CD1c-positive myeloid dendritic cell (primary cell): Measurements from ENCODE around the gene OR1E2.
"Not testable (repeated sequence)": the region's sequence is repeated elsewhere in the genome, so short reads cannot be mapped to it uniquely, and the experiment has no call there.

Experiments used
- DNase-seq: peaks from one replicate; pipeline ENCODE4 v3.0.0-alpha.2; 2016; ENCODE audit errors: extremely low spot score

OR1E2 gene, protein sequence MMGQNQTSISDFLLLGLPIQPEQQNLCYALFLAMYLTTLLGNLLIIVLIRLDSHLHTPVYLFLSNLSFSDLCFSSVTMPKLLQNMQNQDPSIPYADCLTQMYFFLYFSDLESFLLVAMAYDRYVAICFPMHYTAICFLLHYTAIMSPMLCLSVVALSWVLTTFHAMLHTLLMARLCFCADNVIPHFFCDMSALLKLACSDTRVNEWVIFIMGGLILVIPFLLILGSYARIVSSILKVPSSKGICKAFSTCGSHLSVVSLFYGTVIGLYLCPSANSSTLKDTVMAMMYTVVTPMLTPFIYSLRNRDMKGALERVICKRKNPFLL

DNA sequence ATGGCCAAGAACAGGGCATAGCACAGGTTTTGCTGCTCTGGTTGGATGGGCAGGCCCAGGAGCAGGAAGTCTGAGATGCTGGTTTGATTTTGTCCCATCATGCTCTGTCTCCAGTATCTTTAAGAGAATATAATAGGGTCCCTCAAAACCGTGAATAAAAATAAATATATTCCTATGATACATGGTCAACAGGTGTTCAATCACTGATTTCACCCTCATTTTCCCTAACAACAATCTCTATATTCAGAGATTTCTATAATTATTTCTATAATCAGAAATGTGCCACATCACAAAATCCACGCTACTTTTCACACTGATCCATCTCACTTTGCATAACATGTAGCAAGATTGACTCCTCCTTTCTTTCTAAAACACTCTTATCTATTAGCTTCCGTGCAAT is at the start of gene OR1E2:
OR1E2 (minus strand) TSS at position 101 of the 400 bp plus-strand sequence; CDS start at position 101, 0 bp downstream.
- DNase-seq: no peak

DNA sequence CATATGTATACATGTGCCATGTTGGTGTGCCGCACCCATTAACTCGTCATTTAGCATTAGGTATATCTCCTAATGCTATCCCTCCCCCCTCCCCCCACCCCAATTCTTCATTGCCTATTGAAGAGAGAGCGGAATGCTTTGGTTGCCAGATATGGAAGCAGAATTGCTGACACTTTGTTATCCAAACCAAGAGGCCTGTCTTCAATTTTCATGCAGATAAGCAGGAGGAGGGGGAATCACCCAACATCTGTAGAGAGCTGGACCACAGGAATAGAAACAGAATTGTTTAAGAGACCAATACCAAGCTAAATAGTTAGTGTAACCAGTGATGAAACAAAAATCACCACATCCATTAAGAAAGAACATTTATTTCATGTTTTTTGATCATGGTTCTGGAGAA is 49.2 kb upstream of the OR1E2 start:
- no peak for DNase-seq

DNA sequence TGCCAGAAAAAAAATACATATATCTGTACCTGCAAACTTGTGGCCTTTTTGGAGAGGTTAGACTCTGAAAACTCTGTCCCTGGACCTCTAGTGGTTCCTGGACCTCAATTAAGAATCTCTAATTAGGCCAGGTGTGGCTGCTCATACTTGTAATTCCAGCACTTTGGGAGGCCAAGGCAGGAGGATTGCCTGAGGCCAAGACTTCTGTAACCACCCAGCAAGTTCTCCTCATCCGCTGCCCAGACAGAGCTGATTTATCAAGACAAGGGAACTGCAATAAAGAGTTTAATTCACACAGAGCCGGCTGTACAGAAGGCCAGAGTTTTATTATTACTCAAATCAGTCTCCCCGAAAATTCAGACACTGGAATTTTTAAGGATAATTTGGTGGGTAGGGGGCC is 46.3 kb upstream of the OR1E2 start:
- no peak for DNase-seq

DNA sequence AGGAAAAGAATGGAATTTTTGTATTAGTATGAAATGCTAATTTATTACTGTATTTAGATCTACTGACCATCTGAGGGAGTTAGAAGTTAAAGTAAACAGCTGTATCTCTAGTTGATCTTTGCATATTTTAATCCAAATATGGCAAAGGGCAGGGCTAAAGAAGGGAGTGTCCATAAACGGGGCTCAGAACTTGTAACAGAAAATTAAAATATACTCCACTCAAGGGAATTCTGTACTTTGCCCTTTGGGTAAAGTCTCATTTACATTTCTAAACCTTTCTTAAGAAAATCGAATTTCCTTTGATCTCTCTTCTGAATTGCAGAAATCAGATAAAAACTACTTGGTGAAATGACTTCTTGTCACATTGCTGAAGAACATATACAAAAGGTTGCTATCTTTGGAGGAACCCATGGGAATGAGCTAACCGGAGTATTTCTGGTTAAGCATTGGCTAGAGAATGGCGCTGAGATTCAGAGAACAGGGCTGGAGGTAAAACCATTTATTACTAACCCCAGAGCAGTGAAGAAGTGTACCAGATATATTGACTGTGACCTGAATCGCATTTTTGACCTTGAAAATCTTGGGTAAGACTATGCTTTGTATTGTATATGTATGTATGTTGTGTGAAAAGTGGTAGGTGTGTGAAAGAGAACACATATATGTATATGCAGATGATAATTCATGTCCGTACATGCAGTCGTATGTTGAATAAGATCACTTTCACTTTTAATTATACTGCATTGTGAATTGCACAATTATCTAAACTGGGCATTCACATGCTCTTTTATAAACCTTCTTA is 42.4 kb upstream of the OR1E2 start, which contains the start of gene ASPA:
ASPA (plus strand) TSS at position 186 of the 799 bp plus-strand sequence; CDS start at position 349, 163 bp downstream.
- no peak for DNase-seq

DNA sequence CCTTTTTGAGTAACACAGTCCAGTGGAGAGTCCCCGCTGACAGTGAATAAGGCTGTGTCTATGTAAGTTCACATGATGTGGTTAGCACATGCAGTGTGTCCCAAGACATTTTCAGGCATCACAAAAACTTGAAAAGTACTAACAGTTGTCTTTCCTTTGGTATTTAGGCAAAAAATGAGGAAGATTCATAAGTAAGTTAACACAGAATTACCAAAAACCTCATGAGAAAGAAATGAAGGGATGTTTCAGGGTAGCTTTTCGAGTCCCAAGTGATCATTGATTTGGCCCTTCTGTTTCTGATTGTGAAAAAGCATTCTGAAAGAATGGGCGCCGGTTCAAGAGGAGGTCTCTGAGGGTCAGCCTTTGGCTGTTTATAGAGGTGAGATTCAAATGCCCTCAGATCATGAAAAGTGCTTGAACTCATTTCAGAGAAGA is 41.6 kb upstream of the OR1E2 start:
- DNase-seq: no peak

DNA sequence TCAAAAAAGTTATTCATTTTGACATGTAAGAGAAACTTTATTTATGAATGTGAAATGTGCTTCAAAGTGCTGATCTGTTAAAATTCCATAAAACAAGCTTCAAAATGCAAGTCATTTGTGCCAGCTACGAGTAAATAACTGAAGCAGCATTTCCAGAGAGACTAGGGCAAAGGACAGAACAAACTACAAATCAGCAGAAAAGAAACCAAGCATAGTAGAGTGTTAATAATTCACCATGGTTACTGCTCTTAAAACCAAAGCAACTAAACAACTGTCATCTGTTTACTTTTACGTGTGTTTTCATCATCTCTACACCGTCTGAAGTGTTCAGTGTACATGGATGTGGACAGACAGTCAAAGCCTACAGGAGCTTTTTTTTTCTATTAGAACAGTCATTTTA is 40.6 kb upstream of the OR1E2 start:
- no peak for DNase-seq

DNA sequence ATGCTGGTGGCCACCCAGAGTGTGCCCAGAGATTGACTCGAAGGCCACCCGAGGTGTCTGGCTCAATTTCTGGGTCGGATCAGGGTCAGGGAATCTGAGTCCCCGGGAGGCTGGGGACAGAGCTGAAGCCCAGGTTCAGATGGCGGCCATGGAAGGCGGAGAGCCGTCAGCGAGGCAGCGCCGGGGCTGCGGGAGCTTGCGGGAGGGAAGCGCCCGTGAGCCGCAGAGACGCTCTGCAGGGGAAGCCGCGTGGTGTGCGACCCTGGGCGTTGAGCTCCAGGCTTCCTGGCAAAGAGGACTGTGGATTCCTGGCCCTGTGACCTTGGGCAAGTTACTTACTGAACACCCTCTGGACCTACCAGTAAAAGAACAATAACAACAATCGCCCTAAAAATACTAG is 38.5 kb upstream of the OR1E2 start:
- DNase-seq: no peak

DNA sequence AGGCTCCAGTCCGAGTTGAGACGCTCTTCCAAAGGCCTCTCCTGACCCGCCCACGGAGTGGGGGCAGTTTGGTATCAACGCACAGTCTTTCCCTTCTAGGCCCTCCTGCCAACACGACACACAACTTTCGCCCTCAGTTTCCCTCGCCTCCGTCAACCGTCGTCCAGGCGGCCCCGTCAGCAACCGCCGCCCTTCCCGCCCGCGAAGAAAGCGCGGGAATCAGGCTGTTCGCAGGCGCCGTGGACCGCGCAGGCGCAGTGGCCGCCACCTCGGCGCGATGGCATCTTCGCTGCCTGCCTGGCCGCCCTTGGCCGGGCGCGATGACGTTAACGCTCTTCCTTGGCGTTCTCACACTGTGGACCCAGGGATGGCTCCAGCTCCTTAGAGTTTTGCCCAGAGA is 38.0 kb upstream of the OR1E2 start, which contains the start of gene SPATA22:
SPATA22 (minus strand) TSS at position 221 of the 400 bp plus-strand sequence. CDS start 2,494 bp downstream, outside the sequence.
- no peak for DNase-seq

DNA sequence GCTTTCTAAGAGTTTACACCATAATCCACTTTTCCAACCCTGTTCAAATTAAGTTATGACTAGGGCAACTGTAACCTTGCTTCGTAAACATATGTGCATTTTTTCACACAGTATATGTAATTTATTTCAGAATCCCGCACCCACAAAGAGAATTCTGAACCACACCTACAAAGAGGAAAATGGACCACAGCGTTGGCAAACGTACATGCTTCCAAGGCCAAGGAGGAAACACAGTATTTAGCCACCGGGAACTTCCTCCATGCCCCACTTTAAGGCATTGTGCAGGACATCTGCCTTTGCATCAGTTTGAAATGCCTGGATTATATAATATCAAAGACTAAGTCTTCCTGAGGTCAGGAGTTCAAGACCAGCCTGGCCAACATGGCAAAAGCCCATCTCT is 35.9 kb upstream of the OR1E2 start:
- no peak for DNase-seq

DNA sequence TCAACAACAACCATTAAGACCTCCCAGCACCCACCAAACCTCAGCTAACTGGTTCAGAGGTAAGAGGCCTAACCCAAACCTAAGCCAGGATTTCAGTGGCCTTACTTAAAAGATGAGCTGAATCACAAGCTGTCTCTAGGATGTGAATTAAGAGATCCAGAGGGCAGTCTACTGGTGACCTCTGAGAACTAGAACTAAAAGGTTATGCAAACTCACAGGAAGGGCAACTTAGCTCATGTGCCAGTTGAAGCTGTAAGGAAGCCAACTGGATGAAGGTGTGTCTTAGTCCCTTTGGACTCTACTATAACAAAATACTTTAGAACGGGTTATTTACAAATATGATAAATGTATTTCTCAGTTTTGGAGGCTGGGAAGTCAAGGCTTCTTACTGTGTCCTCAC is 32.7 kb upstream of the OR1E2 start:
- not testable (repeated sequence) for DNase-seq

DNA sequence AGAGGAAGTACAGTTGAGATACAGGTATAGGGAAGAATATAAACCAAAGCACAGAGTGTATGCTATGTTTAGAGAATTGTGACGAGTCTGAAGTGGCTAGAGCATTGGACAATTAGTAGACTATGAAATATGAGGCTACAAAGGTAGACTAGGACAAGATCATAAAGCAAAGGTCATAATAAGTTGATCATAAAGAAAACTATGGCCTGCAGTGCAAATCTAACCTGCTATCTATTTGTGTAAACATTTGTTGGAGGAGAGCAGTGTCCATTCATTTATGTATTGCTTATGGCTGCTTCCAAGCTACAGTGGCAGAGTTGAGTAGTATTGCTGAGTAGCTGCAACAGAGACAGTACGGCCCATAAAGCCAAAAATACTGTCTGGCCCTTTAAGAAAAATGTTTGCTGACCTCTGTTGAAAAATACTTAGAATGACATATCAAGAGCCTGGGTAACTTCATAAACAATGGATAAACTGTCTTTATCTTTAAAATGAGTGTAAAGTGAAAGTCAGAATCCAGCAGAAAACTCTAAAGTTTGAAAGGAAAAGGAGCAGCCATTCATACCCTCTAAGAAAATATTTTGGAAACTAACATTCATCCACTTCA is 14.5 kb upstream of the OR1E2 start:
- no peak for DNase-seq

DNA sequence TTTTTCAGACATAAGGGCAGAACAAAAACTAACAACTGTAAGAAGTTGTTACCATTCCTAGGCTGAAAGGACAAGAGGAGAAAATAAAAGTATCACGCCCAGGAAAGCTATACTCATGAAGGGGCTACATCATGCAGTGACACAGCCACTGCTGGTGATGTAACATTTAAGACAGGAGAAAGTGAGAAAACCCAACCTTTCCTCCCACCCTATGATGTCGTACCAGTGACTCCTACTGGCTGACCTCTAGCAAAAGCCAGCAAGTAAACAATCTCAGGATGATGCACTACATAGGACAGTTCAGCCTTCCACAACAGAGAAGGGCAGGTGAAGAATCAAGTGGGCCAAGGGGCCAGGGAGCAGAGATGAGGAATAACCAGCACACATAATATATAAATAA is 14.0 kb upstream of the OR1E2 start:
- no peak for DNase-seq

DNA sequence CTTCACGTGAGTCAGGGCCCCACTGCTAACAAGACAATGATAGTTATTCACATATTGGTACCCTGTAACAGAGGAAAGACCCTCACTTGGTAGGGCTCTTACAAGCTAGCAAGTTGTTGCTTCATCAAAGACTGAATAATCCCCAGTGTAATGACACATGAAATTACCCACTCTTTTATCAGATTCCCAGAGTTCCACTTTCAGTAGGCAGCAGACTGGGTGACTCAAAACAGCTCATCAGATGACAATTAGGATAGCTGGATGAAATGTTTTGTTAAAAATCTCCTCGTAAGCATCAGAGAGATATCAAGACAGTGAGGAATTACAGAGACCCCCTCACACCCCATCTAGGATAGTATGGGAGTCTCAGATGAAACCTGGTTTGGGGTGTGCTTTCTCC is 6.8 kb upstream of the OR1E2 start:
- DNase-seq: no peak

DNA sequence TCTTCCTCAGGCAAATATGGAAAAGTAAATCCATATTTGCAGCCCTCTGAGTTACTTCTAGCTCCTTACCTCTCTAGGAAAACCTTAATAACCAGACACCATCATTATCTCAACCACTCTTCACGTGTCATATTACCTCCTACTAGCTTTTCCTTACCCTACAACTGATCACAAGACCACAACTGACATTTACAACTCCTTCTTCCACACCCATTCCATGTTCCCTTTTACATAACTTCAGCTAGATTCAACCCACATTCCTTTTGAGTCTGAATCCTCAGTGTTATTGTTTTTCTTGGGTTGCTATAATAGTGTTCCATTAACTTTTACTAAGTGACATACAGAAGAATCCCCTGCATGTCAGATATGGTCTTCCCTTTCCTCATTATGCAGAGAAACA is 4.7 kb upstream of the OR1E2 start:
- DNase-seq: no peak

DNA sequence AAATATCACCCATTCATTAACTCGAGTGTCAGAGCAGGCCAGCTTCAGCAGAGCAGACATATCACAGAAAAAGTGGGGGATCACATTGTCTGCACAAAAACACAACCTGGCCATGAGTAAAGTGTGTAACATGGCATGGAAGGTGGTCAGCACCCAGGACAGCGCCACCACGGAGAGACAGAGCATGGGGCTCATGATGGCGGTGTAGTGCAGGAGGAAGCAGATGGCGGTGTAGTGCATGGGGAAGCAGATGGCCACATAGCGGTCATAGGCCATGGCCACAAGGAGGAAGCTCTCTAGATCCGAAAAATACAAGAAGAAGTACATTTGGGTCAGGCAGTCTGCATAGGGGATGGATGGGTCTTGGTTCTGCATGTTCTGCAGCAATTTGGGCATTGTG is 426 bp downstream of the OR1E2 start:
- DNase-seq: peak; percentile 46

DNA sequence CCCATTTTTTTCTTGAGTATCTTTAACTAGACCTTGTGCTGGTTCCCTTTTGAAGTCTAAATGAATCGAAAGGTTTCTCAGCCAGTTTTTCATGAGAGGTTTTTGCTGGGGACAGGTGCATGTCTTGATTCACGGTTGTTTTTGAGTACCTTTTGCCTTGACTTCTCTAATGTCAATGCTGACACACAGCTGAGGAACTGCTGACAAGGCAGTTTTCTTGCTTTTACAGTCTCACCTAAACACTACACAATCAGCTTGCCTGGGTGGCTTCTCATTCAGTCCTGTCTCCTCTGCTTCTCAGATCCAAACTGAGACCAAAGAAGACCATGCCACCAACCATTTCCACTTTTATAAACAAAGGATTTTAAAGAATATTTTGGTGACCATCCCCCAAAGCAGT is 15.4 kb downstream of the OR1E2 start:
- no peak for DNase-seq

DNA sequence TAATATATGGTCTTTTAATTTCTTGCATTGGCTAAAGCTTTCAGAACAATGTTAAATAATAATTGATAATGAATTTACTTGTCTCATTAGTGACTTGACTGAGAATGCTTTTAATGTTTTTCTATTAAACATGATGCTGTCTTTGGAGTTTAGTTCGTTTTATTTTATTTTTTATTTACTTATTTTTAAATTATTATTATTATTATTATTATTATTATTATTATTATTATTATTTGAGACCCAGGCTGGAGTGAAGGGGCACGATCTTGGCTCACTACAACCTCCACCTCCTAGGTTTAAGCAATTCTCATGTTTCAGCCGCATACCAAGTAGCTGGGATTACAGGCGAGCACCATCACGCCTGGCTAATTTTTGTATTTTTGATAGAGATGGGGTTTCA is 18.0 kb downstream of the OR1E2 start:
- DNase-seq: no peak

DNA sequence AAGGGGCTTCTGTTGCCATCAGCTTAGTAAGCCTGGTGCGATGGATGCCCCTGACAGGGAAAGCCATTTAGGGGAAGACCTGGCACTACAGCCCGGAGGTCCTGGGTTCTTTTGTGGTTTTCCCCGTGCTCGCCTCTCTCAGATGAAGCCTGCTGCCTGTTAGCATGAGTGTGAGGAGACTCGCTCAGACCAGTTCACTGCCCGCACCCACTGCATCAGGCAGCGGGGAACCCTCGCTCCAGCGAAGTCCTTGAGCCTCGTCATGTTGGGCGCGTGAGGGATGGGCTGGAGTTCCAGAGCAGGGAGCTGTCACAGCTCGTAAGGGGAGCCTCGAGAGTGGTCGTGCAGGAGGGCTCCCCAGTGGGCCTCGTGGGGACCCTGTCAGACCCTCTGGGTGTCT is 21.4 kb downstream of the OR1E2 start:
- not testable (repeated sequence) for DNase-seq

DNA sequence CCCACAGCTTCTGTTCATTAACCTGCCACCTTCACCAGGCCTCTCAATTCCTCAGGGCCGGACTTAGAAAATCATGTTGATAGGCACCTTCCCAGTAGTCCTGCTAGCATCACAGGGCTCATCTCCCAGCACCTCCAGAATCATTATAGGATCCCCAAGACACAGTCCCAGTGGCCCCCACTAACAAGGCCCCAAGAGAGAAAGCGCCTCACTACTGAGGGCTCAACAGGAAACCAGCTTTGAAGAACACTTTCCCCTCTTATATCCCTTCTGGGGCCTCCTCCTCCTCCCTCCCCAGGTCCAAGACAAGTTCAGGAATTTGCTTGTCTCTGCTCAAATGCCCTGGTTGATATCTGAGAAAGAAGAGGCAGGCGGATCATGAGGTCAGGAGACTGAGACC is 22.6 kb downstream of the OR1E2 start, which contains the start of gene OR3A3:
OR3A3 (plus strand) TSS at position 301 of the 400 bp plus-strand sequence.
- no peak for DNase-seq

DNA sequence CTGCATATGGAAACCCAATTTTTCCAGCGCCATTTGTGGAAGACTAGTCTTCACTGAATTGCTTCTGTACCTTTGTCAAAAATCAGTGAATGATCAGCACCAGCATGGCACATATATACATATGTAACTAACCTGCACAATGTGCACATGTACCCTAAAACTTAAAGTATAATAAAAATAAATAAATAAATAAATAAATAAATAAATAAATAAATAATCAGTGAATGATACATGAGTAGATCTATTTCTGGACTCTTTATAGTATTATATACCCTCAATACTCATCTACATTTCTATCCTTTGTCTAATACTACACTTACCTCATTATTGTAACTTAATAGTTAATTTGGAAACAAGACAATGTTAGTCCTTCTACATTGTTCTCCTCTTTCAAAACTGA is 29.8 kb downstream of the OR1E2 start:
- DNase-seq: not testable (repeated sequence)

DNA sequence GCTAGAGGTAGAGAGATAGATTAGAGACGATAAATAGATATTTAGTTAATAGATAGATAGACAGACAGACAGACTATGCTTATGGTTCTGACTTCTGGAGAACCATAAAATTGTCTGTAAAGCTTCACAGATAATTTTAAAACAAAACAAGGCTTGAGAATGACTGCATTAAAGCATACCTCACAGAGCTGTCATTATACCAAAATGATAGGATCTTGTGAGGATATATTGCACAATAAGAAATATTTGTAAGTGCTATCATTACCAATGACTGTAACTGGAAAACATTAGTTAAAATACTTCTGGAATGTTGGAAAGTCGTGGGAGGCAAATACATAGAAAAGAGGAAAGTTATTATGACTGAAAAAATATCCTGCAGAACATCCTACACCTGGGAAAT is 31.9 kb downstream of the OR1E2 start:
- DNase-seq: no peak

DNA sequence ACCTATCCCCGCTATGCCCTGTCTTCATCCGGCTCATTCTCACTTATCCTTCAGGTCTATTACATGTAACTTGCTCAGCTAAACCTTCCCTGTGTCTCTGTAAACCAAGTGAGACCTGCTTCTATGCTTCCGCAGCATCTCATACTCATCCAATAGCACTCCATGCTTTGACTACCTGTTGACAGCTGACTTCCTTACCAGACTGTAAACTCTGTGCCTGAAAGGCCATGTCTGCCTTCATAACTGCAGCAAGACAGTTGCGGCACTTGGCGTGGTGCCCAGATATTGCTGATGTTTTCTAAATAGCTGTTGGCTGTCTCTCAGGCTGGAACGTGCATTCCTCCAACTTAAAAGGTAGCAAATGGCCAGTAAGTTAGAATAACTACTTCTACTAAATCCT is 33.6 kb downstream of the OR1E2 start:
- no peak for DNase-seq
